NCI-H2227 (cell line): ENCODE data around the gene PEX14.
A peak's percentile ranks its signal among the peaks of the same experiment; 100 is the strongest.

Experiments used
- DNase-seq: peaks from one replicate; lab custom pipeline; 2025; ENCODE audit not compliant: unreplicated experiment; lab: John Stamatoyannopoulos, UW

PEX14 gene

DNA sequence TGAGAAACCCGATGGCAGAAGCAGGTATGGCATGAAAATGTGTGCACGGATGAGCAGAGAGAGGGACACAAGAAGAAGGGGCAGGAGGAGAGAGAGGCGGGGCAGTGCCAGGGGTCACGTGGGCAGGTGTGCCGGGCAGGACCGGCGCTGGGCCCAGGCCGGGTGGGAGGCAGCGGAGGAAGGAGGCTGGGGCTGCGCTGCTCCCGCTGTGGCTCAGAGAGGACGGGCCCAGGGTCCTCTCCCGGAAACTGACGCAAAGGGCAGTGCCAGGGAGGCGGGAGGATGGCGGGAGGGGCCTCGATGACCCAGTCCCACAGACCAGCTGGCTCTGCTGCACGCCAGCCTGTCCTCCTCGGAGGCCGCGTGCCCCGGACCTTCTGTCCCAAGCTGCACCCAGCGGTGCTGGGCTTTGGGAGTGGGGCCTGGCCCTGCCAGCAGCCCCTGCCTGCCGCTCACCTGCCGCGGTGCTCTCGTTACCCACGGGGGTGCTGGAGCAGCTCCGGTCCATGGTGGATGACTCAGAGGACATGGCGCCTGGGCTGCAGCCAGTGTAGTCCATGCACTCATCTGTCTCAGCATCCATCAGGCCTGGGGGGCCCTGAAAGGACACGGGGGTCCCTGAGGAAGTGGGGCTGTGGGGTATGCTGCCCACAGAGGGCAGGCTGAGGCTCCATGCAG lies 167.8 kb downstream of the PEX14 start:
- DNase-seq = no peak

- no peak for DNase-seq
These were observed 169.0 kb downstream of the PEX14 start for GRCh38 chr1:10643607-10644306.

GRCh38 chr1:10644307-10645128 lies 169.8 kb downstream of the PEX14 start:
- no peak for DNase-seq

GRCh38 chr1:10646347-10646861 lies 171.7 kb downstream of the PEX14 start:
- no peak for DNase-seq

DNA sequence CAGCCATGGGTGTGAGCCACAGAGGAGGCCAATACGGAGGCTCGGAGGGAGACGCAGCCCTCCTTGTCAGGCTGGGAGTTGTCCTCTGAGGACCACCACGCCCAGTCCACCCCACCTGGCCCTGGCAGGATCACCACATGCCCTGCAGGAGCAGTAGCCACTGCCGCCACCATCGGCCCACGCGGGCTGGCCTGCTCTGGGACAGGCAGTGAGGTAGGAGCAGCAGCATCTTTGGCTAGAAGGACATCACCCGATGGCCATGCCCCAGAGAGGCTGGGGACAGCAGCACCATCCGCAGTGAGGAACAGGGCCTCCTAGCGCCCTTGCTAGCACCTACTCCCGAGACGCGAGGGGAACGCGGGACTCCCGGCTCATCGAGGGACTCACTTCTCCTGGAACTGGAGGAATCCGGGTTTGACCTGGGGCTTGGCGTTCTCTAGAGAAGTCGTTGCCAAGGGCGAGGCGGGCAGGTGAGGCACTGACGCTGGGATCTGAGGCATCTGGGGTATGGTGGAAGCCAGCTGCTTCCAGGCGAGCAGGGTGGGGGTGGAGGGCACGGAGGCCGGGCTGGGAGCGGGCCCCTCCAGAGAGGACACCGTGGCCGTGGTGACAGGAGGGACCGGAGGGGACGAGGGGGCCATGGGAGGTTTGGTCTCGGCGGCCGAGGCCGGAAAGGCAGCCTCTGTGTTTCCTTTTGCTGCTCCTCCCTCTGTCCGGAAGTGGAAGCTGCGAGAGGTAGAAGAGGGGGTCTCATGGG lies 172.8 kb downstream of the PEX14 start:
- no peak for DNase-seq

DNA sequence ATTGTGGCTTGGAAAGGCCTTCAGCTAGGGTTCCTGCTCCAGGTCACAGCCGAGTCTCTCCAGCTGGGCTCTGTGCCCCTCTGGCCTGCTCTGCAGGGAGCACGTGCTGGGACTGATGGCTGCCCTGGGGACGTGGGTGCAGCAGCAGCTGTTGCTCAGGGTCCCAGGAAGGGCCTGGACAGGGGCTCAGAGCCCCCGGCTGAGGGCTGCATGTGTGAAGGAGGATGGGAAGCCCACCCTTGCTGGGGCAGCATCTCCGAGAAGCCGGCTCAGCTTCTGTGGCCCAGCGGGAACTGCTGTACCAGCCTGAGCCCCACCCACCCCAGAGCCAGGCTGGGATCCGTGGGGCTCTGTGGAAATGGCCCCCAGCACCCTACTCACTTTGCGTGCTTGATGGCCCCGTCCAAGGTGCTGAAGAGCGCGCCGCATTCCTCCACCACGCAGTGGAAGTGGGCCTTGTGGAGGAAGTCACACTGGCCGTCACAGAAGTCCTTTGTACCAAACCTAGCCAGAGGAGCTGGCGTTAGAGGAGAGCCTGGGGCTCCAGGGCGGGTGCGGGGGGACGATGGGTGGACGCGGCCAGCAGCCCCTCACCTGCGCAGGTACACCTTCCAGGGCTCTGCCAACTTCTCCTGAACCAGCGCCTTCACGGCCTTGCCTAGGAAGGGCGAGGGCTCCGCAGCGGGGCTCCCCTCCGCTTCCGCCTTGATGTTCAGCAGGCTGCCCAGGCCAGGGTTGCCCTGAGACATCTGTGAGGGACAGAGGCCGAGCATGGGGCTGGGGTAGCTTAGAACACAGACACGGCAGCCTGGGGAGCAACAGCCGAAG lies 174.2 kb downstream of the PEX14 start:
- no peak for DNase-seq

DNA sequence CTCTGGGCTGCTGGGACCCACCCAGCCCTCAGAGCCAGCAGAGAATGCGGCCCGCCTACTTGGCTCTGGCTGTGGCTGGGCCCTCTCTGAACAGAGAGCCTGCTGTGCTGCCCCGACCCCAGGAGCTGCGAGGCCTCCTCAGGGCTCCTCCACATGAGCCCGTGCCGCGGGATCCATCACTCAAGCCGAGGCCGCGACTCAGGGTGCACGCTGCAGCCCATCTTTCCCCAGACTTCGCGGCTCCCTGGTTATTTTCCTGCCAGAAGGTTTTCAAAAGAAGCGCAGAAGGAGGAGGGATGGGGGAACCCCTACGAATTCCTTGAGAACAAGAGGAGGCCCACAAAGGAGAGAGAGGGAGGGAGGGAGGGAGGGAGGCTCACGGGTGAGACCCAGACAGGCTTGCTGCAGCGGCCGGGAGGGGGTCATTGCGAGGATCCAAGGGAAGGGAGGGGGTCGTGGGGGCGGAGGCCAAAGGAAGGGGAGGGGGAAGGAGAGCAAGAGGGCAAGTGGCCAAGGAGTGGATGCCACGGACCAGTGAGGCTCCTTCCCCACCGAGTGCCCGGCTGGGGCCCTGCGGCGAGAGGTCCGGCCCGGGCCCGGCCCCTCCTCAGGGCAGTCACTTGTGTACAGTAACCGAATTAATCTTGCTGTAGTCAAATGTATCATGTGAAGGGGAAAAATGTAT lies 174.9 kb downstream of the PEX14 start:
- peak; percentile 22 for DNase-seq

- DNase-seq = no peak
These were observed 176.0 kb downstream of the PEX14 start for GRCh38 chr1:10650556-10651388.

- DNase-seq = no peak
These were observed 176.6 kb downstream of the PEX14 start for GRCh38 chr1:10651389-10651766.

DNA sequence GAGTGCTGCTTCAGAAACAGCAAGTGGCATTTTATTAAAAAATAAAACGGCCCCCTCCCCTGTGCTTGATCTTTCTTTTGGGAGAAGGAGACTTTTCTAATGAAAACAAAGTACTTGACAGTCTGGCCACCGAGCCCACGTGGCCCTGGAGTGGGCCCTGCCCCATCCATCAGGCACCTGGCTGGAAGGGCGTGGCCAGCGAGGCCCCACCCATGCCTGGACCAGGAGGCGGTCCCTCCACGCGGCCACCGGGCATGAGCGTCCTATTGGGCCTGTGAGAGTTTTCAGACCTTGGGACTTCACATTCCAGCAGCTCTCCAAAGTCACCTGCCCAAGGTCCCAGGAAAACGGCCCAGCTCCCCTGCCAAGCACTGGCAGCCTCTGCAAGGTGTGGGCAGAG lies 177.0 kb downstream of the PEX14 start:
- no peak for DNase-seq

GRCh38 chr1:10652626-10653025 lies 177.9 kb downstream of the PEX14 start:
- DNase-seq = no peak

- no peak for DNase-seq
These were observed 178.8 kb downstream of the PEX14 start for GRCh38 chr1:10653370-10654125.

DNA sequence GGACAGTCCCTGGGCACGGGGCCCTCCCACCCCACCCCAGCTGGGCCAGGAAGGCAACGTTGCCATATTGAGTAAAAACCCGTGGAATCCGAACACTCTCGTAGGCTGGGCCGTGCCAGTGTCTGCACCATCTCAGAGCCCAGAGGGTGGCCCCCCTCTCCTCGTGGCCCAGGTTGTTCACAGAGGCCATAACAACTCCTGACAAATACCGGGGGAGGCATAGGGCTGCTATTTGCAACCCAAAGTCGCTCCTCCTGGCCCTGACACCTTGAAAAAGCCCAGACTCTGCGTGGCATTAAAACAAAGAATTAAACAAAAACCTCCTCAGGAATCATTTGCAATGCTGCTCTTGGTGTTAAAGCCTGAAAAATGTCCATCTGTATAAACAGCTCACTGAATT lies 180.3 kb downstream of the PEX14 start:
- no peak for DNase-seq

- no peak for DNase-seq
These were observed 181.7 kb downstream of the PEX14 start for GRCh38 chr1:10656431-10656830.

- DNase-seq = peak; percentile 30
These were observed 182.5 kb downstream of the PEX14 start for GRCh38 chr1:10657088-10657847.

- no peak for DNase-seq
These were observed 183.8 kb downstream of the PEX14 start for GRCh38 chr1:10658396-10659066.

GRCh38 chr1:10659218-10659617 lies 184.5 kb downstream of the PEX14 start:
- no peak for DNase-seq
